Pulmonary artery endothelial cell (primary cell): ENCODE results near the gene GOLGB1. TPM values are rescaled to one million over a fixed set of nuclear protein-coding genes. Genes with fewer than 3 reads are reported as not detected.
"Not testable (repeated sequence)": the region's sequence is repeated elsewhere in the genome, so short reads cannot be mapped to it uniquely, and the experiment has no call there.

ENCODE experiments used
- DNase-seq: peaks from one replicate; pipeline ENCODE4 v3.0.0-alpha.2; 2011; ENCODE audit warnings: low read depth, low spot score
- total RNA-seq: library from RNA; depleted of rRNA; stranded (reverse); fragments of >200 nt; gene quantifications from 2 replicates; pipeline ENCODE4 v1.2.3, GENCODE V29; 2014

The GOLGB1 gene
- total RNA-seq, 1 donor from 2014 or later, result 41.0 TPM

- DNase-seq, result not testable (repeated sequence)
These were observed 60.8 kb downstream of the GOLGB1 start for GRCh38 chr3:121688747-121689146.

- DNase-seq, result no peak
These were observed 67.7 kb downstream of the GOLGB1 start for GRCh38 chr3:121681792-121682191.

GRCh38 chr3:121677141-121677540, 72.4 kb downstream of the GOLGB1 start:
- no peak for DNase-seq

GRCh38 chr3:121670676-121671075, 78.9 kb downstream of the GOLGB1 start:
- no peak for DNase-seq

- DNase-seq, result no peak
These were observed 82.2 kb downstream of the GOLGB1 start for GRCh38 chr3:121667333-121667732.

GRCh38 chr3:121665488-121665887, 84.1 kb downstream of the GOLGB1 start:
- no peak for DNase-seq

- no peak for DNase-seq
These were observed 86.2 kb downstream of the GOLGB1 start for GRCh38 chr3:121663171-121663847.

- no peak for DNase-seq
These were observed 86.8 kb downstream of the GOLGB1 start for GRCh38 chr3:121662742-121663141.

- no peak for DNase-seq
These were observed 88.2 kb downstream of the GOLGB1 start for GRCh38 chr3:121661376-121661775.

- DNase-seq, result peak; percentile 49
These were observed 89.0 kb downstream of the GOLGB1 start, which contains the start of gene HCLS1 for GRCh38 chr3:121660356-121661171. TSS of gene HCLS1 (minus strand) at chr3:121660903. CDS start at chr3:121658347, 2,556 bp downstream.

GRCh38 chr3:121659586-121659985, 90.0 kb downstream of the GOLGB1 start:
- no peak for DNase-seq

- DNase-seq, result no peak
These were observed 90.7 kb downstream of the GOLGB1 start for GRCh38 chr3:121658716-121659435.

- no peak for DNase-seq
These were observed 94.8 kb downstream of the GOLGB1 start for GRCh38 chr3:121654493-121655385.

- no peak for DNase-seq
These were observed 97.9 kb downstream of the GOLGB1 start for GRCh38 chr3:121651684-121652083.

GRCh38 chr3:121649645-121650044, 99.9 kb downstream of the GOLGB1 start:
- no peak for DNase-seq

- DNase-seq, result no peak
These were observed 101.2 kb downstream of the GOLGB1 start for GRCh38 chr3:121648219-121648958.

GRCh38 chr3:121645054-121645453, 104.5 kb downstream of the GOLGB1 start:
- DNase-seq, result no peak

- DNase-seq, result no peak
These were observed 106.8 kb downstream of the GOLGB1 start for GRCh38 chr3:121642601-121643314.

GRCh38 chr3:121641127-121641526, 108.4 kb downstream of the GOLGB1 start:
- no peak for DNase-seq

- no peak for DNase-seq
These were observed 111.6 kb downstream of the GOLGB1 start for GRCh38 chr3:121637922-121638321.
